C4-2B (cell line): ENCODE results near the gene SGSM2.
A peak's percentile ranks its signal among the peaks of the same experiment; 100 is the strongest.

Experiments used
- H3K27ac ChIP-seq: fragments of 450-650 bp; 2 replicates; pipeline ENCODE4 v1.5.1; 2017
- CTCF ChIP-seq: fragments of 450-650 bp; conservative IDR thresholded peaks from 2 replicates; pipeline ENCODE4 v1.5.1; 2017; ENCODE audit warnings: mild to moderate bottlenecking
- ZFX ChIP-seq: fragments of 450-650 bp; IDR thresholded peaks from 2 replicates; pipeline ENCODE4 v1.6.1; 2017

The SGSM2 gene

GRCh38 chr17:2414446-2415064 lies 77.3 kb downstream of the SGSM2 start:
- H3K27ac ChIP-seq: no peak overlapping the region
- TF ChIP-seq CTCF: no peak
- TF ChIP-seq ZFX: no peak

- no peak overlapping the region for H3K27ac ChIP-seq
- TF ChIP-seq CTCF: no peak
- no peak for TF ChIP-seq ZFX
Measured at GRCh38 chr17:2415081-2415480, 77.8 kb downstream of the SGSM2 start.

DNA sequence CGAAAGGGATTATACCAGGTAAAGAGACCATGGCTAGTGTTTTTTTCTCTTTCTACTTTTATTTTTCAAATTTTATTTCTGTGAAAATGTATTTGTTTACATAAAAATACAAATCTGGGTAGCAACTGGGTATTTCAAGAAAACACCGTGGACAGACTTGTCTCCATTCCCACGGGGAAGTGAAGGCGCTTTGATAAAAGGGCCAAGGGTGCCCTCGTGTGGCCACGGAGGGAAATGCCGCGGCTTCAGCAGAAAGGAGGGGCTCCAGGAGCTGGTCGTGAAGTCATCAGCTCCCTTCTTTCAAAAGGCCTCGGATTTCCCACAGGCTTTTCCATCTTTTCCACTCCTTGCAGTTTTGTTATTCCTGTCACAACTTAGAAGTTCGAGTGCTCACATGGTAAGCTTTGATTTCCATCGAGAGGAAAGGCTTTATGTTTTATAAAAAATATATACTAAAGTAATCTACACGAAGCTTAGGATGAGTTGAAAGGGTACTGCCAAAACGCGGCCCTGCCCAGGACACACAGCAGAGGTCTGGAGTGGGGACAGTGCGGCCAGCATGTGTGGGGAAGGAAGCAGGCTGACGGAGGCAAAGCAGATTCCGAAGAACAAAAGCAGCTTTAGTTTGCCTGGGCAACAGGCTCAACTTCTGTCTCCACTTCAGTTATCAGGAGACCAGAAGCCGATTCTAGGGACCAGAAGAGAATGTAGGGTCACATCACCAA lies 78.9 kb downstream of the SGSM2 start:
- H3K27ac ChIP-seq: no peak overlapping the region
- TF ChIP-seq CTCF (peak; percentile 99), ZFX (no peak)

DNA sequence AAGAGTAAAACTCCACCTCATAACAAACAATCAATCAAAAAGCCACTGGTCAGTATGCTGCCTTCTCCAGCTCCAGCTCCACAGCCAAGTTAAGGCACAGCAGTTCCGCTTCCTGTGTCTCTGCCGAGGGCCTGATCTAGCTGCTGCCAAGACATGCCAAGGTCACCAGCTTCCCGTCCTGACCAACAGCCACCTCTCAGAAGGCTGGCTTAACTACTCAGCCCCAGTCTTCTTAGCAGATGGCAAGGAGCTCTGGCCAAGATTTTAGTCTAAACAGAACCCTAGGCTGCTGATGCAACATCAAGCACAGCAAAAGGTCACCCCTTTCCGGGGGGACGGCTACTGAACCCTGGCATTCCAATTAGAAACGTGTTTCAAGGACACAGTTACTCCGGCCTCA lies 81.3 kb downstream of the SGSM2 start:
- no peak overlapping the region for H3K27ac ChIP-seq
- no peak for TF ChIP-seq ZFX
- TF ChIP-seq CTCF: no peak

DNA sequence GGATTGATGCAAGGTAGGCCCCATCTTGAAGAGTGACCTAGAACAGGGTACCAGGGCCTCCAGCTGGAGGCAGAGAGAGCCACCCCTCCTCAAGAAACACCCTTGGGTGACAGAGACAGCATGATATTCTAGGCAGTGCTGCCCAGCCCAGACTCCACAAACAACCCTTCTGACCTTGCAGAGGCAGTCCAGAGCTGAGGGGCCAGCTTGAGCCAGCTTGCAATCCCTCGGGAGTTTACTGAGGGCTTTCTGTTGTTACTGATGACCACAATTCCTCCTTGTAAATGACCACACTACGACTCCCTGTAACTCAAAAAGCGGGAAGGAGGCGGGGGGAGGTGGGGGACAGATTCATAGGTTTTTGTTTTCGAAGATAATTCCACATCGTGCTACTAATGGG lies 82.2 kb downstream of the SGSM2 start:
- no peak for TF ChIP-seq ZFX
- H3K27ac ChIP-seq: no peak overlapping the region

- TF ChIP-seq CTCF: no peak
- TF ChIP-seq ZFX: no peak
- no peak overlapping the region for H3K27ac ChIP-seq
Measured at GRCh38 chr17:2420176-2420575, 82.9 kb downstream of the SGSM2 start.

GRCh38 chr17:2421315-2422147 lies 84.2 kb downstream of the SGSM2 start:
- no peak overlapping the region for H3K27ac ChIP-seq
- TF ChIP-seq CTCF (no peak), ZFX (no peak)
